SK-N-SH (cell line): ENCODE data around the gene ISOC1. TPM values are rescaled to one million over a fixed set of nuclear protein-coding genes. Genes with fewer than 3 reads are reported as not detected.

Source experiments
- CTCF ChIA-PET: fragments of 300-600, 350-600 bp; formaldehyde crosslinking; extraction: SDS; loops from one replicate; lab custom pipeline; 2021; lab: Yijun Ruan, JAX
- POLR2A ChIA-PET: fragments of 350-600 bp; sonication (Branson Sonifier 250); formaldehyde crosslinking; extraction: SDS; loops from one replicate; lab custom pipeline; 2020; ENCODE audit warnings: antibody characterized with exemption, inconsistent platforms; lab: Yijun Ruan, JAX
- DNase-seq: peaks from one replicate; pipeline ENCODE4 v3.0.0; 2012
- H2AFZ ChIP-seq: fragments of 200-600 bp; sonication (generic); 2 replicates; pipeline ENCODE4 v1.8.1; 2016; ENCODE audit warnings: antibody characterized with exemption, mild to moderate bottlenecking, low read depth
- H3F3A ChIP-seq: fragments of 200-600 bp; sonication (generic); replicated peaks from 2 replicates; pipeline ENCODE3; 2016; ENCODE audit warnings: antibody characterized with exemption, mild to moderate bottlenecking; ENCODE audit not compliant: insufficient read depth
- H3K27ac ChIP-seq, 2 experiments: fragments of 200-500 bp in 1 of 2; fragments of 200-600 bp in 1 of 2; sonication (Bioruptor generic) in 1 of 2; sonication (generic), shearing (Covaris generic) in 1 of 2; 2 replicates each; pipeline versions ENCODE4 v1.5.1 to v1.6.1; 2014 to 2016; ENCODE audit warnings: low read depth in 2 of 2, inconsistent platforms in 1 of 2, low read length in 1 of 2, mild to moderate bottlenecking in 1 of 2, mixed read lengths in 1 of 2
- H3K27me3 ChIP-seq: fragments of 200-600 bp; sonication (generic), shearing (Covaris generic); 2 replicates; pipeline ENCODE4 v1.6.1; 2016; ENCODE audit warnings: mixed run types; ENCODE audit not compliant: insufficient read depth
- H3K36me3 ChIP-seq, 2 experiments: fragments of 200-500 bp in 1 of 2; fragments of 200-600 bp in 1 of 2; sonication (Bioruptor generic) in 1 of 2; sonication (generic) in 1 of 2; replicated peaks in 1 of 2; 2 replicates each; pipeline versions ENCODE3 to v1.5.1; 2014 to 2016; ENCODE audit warnings: low read length in 1 of 2, mild to moderate bottlenecking in 1 of 2; ENCODE audit not compliant: insufficient read depth in 2 of 2, control insufficient read depth in 1 of 2
- H3K4me1 ChIP-seq, 2 experiments: fragments of 200-500 bp in 1 of 2; fragments of 200-600 bp in 1 of 2; sonication (Bioruptor generic) in 1 of 2; sonication (generic), shearing (Covaris generic) in 1 of 2; 2 replicates each; pipeline versions ENCODE4 v1.5.1 to v1.6.1; 2014 to 2016; ENCODE audit warnings: low read depth in 1 of 2, low read length in 1 of 2, mixed run types in 1 of 2; ENCODE audit not compliant: insufficient read depth in 2 of 2, control insufficient read depth in 1 of 2
- H3K4me2 ChIP-seq: fragments of 200-600 bp; sonication (generic), shearing (Covaris generic); 2 replicates; pipeline ENCODE4 v1.6.1; 2017; ENCODE audit warnings: mixed run types
- H3K4me3 ChIP-seq, 2 experiments: fragments of 200-500 bp in 1 of 2; fragments of 200-600 bp in 1 of 2; sonication (Bioruptor generic) in 1 of 2; sonication (generic), shearing (Covaris generic) in 1 of 2; 2 replicates each; pipeline versions ENCODE4 v1.5.1 to v1.8.1; 2014 to 2016; ENCODE audit warnings: low read depth in 2 of 2, inconsistent platforms in 1 of 2, low read length in 1 of 2, mild to moderate bottlenecking in 1 of 2, mixed read lengths in 1 of 2, moderate library complexity in 1 of 2
- H3K79me2 ChIP-seq: fragments of 200-600 bp; sonication (generic); 2 replicates; pipeline ENCODE4 v1.8.1; 2017; ENCODE audit warnings: mild to moderate bottlenecking; ENCODE audit not compliant: insufficient read depth
- H3K9ac ChIP-seq: fragments of 200-600 bp; sonication (generic); 2 replicates; pipeline ENCODE4 v1.6.1; 2017; ENCODE audit warnings: mixed run types
- H3K9me2 ChIP-seq: fragments of 200-600 bp; sonication (generic); 2 replicates; pipeline ENCODE4 v1.6.1; 2017; ENCODE audit warnings: mixed run types
- H3K9me3 ChIP-seq: fragments of 200-600 bp; sonication (generic); 2 replicates; pipeline ENCODE4 v1.6.1; 2017; ENCODE audit warnings: mixed run types, mild to moderate bottlenecking, moderate library complexity
- H4K20me1 ChIP-seq: fragments of 200-600 bp; sonication (generic); 2 replicates; pipeline ENCODE4 v1.6.1; 2017; ENCODE audit warnings: mild to moderate bottlenecking, mixed run types; ENCODE audit not compliant: insufficient read depth
- ELF1 ChIP-seq: IDR thresholded peaks from 2 replicates; pipeline ENCODE4 v1.4.0; 2012
- EZH2phosphoT487 ChIP-seq: fragments of 200-600 bp; sonication (generic); IDR thresholded peaks from 2 replicates; pipeline ENCODE4 v1.6.1; 2017; ENCODE audit warnings: low read depth, mixed run types, mild to moderate bottlenecking, antibody characterized with exemption, moderate library complexity, borderline replicate concordance
- GATA2 ChIP-seq: sonication (generic); formaldehyde crosslinking; IDR thresholded peaks from 2 replicates; pipeline ENCODE4 v1.5.0; 2020; ENCODE audit warnings: mild to moderate bottlenecking, missing genetic modification reagents
- MAX ChIP-seq: IDR thresholded peaks from 2 replicates; pipeline ENCODE4 v1.4.0; 2012; ENCODE audit warnings: low read depth
- MXI1 ChIP-seq: IDR thresholded peaks from 2 replicates; pipeline ENCODE4 v1.6.1; 2012; ENCODE audit warnings: mild to moderate bottlenecking, low read depth, low read length, improper control_type of control experiment
- NFIC ChIP-seq: IDR thresholded peaks from 2 replicates; pipeline ENCODE4 v1.4.0; 2012; ENCODE audit warnings: borderline replicate concordance
- NRF1 ChIP-seq: IDR thresholded peaks from 2 replicates; pipeline ENCODE4 v1.6.1; 2012; ENCODE audit warnings: low read depth, mild to moderate bottlenecking, low read length
- PBX3 ChIP-seq: IDR thresholded peaks from 2 replicates; pipeline ENCODE4; 2012
- RAD21 ChIP-seq: IDR thresholded peaks from 2 replicates; pipeline ENCODE4 v1.6.1; 2012; ENCODE audit warnings: mild to moderate bottlenecking, low read length
- SIN3A ChIP-seq: IDR thresholded peaks from 2 replicates; pipeline ENCODE4 v1.6.1; 2012; ENCODE audit warnings: low read depth, mild to moderate bottlenecking, low read length, moderate library complexity, borderline replicate concordance
- SMC3 ChIP-seq: IDR thresholded peaks from 2 replicates; pipeline ENCODE4 v1.6.1; 2012; ENCODE audit warnings: low read depth, low read length, improper control_type of control experiment
- TAF1 ChIP-seq: IDR thresholded peaks from 2 replicates; pipeline ENCODE4 v1.6.1; 2012; ENCODE audit warnings: low read depth, mild to moderate bottlenecking, low read length, moderate library complexity, borderline replicate concordance
- TEAD4 ChIP-seq: IDR thresholded peaks from 2 replicates; pipeline ENCODE4 v1.4.0; 2012; ENCODE audit warnings: mild to moderate bottlenecking, borderline replicate concordance; ENCODE audit not compliant: insufficient read depth
- USF1 ChIP-seq: IDR thresholded peaks from 2 replicates; pipeline ENCODE4 v1.4.0; 2012; ENCODE audit warnings: low read depth, borderline replicate concordance
- USF2 ChIP-seq: fragments of 150-350 bp; IDR thresholded peaks from 2 replicates; pipeline ENCODE4 v1.6.1; 2017; ENCODE audit warnings: antibody characterized with exemption, low read length, low read depth, borderline replicate concordance
- WGBS: methylation state at CpG from one replicate; pipeline ENCODE4 v1.1.6; 2017; ENCODE audit warnings: low lambda C conversion rate; 5-methylcytosine and 5-hydroxymethylcytosine counted together
- polyA plus RNA-seq, 3 experiments: library from polyadenylated mRNA; depleted of rRNA; stranded (reverse); fragments of >200 nt; gene quantifications; 2 replicates each; pipeline ENCODE4 v1.2.3, GENCODE V29; 2012

The ISOC1 gene
- polyA plus RNA-seq, 1 of the 3 experiments (the other 2 are of a cell fraction) = 20.6 TPM

- CTCF ChIA-PET = interaction anchor here (1.9 kb wide), 1 partner anchor 17 kb away, joined by 9 read pairs; the partner anchor contains the start of gene ISOC1
- peaks cover 14% of the 10 kb centered on the region for H3F3A ChIP-seq
- H3K4me2 ChIP-seq = no peak overlapping the region
- POLR2A ChIA-PET = no interaction called here
- H4K20me1 ChIP-seq = no peaks in the 10 kb centered on the region
- 44% methylated on average over 1 of the region's 1 CpG for whole genome bisulfite sequencing
- H3K9ac ChIP-seq = no peak overlapping the region
- H2AFZ ChIP-seq = no peak overlapping the region
- H3K79me2 ChIP-seq = no peaks in the 10 kb centered on the region
- no peaks in the 10 kb centered on the region for H3K9me2 ChIP-seq
- TF ChIP-seq EZH2phosphoT487 (no peak), SIN3A (no peak), RAD21 (no peak), ELF1 (no peak), USF2 (no peak), USF1 (no peak), SMC3 (no peak), MXI1 (no peak)
- TF ChIP-seq, all 33 proteins: peak for 0
- Histone ChIP-seq H3K9me3 (no peaks in the 10 kb centered on the region), H3K36me3 (no peaks in the 10 kb centered on the region), H3K4me1 (peaks cover 0 to 30% of the 10 kb centered on the region in 2 experiments; a peak in 2 of 4 replicates), H3K27me3 (no peaks in the 10 kb centered on the region), H3K27ac (peak overlapping the region; percentile 29 to 95; a peak in 2 of 4 replicates), H3K4me3 (no peak overlapping the region)
- no peak for DNase-seq
Observed at GRCh38 chr5:129078247-129078646, 16.3 kb upstream of the ISOC1 start.

- H3K9me3 ChIP-seq = no peaks in the 10 kb centered on the region
- H3K36me3 ChIP-seq = no peaks in the 10 kb centered on the region
- POLR2A ChIA-PET = no interaction called here
- H2AFZ ChIP-seq = no peak overlapping the region
- no peak overlapping the region for H3K4me3 ChIP-seq
- H3K4me1 ChIP-seq = peaks cover 0 to 30% of the 10 kb centered on the region in 2 experiments; a peak in 2 of 4 replicates
- H3K4me2 ChIP-seq = no peak overlapping the region
- DNase-seq = no peak
- H3F3A ChIP-seq = peaks cover 14% of the 10 kb centered on the region
- CTCF ChIA-PET = interaction anchor here (1.9 kb wide), 1 partner anchor 16 kb away, joined by 9 read pairs; the partner anchor contains the start of gene ISOC1
- 72% methylated on average over 3 of the region's 3 CpGs for whole genome bisulfite sequencing
- H3K27ac ChIP-seq = peak overlapping the region in 1 of 2 experiments; percentile 95; a peak in 1 of 4 replicates
- no peaks in the 10 kb centered on the region for H3K9me2 ChIP-seq
- no peak for TF ChIP-seq NRF1
- no peaks in the 10 kb centered on the region for H4K20me1 ChIP-seq
- H3K27me3 ChIP-seq = no peaks in the 10 kb centered on the region
- H3K9ac ChIP-seq = no peak overlapping the region
- no peaks in the 10 kb centered on the region for H3K79me2 ChIP-seq
Observed at GRCh38 chr5:129078660-129079059, 15.9 kb upstream of the ISOC1 start.

GRCh38 chr5:129079496-129079895 lies 15.1 kb upstream of the ISOC1 start:
- Histone ChIP-seq H3K27ac (peak overlapping the region in 1 of 2 experiments; percentile 5; a peak in 1 of 4 replicates), H3K4me2 (no peak overlapping the region), H4K20me1 (no peaks in the 10 kb centered on the region), H3K27me3 (no peaks in the 10 kb centered on the region), H2AFZ (0 out of 2 replicates have a peak overlapping the region, but pooled peaks have one; percentile 8), H3K9ac (no peak overlapping the region), H3K9me3 (no peaks in the 10 kb centered on the region), H3K9me2 (no peaks in the 10 kb centered on the region), H3K4me3 (no peak overlapping the region), H3K4me1 (peaks cover 0 to 30% of the 10 kb centered on the region in 2 experiments; a peak in 2 of 4 replicates), H3K79me2 (no peaks in the 10 kb centered on the region), H3K36me3 (no peaks in the 10 kb centered on the region), H3F3A (peaks cover 12% of the 10 kb centered on the region)
- POLR2A ChIA-PET = no interaction called here
- CTCF ChIA-PET = no interaction called here
- no peak for DNase-seq
- TF ChIP-seq PBX3 (no peak), GATA2 (CRISPR knock-in tag) (no peak), MAX (no peak), NFIC (no peak), TAF1 (no peak), TEAD4 (no peak), MXI1 (no peak)
